H1 (cell line): ENCODE measurements around the gene FOXP4.

Experiments used
- JUN ChIP-seq: IDR thresholded peaks from 2 replicates; pipeline ENCODE4 v1.6.1; 2011; ENCODE audit warnings: low read depth, mild to moderate bottlenecking, improper control_type of control experiment, low read length
- MAFK ChIP-seq: IDR thresholded peaks from 2 replicates; pipeline ENCODE4 v1.6.1; 2012; ENCODE audit warnings: low read depth, mild to moderate bottlenecking, improper control_type of control experiment, low read length
- NANOG ChIP-seq: IDR thresholded peaks from 2 replicates; pipeline ENCODE4 v1.6.1; 2011; ENCODE audit warnings: low read length, low read depth, mild to moderate bottlenecking, inconsistent platforms; ENCODE audit not compliant: insufficient read depth, poor library complexity, severe bottlenecking

GRCh38 chr6:41591122-41591521 is 44.9 kb downstream of the FOXP4 start:
- TF ChIP-seq JUN = no peak
- TF ChIP-seq NANOG = no peak
- no peak for TF ChIP-seq MAFK
